ENCODE data around the gene SYT9.
"Not testable (repeated sequence)": the region's sequence is repeated elsewhere in the genome, so short reads cannot be mapped to it uniquely, and the experiment has no call there.

Gene SYT9

DNA sequence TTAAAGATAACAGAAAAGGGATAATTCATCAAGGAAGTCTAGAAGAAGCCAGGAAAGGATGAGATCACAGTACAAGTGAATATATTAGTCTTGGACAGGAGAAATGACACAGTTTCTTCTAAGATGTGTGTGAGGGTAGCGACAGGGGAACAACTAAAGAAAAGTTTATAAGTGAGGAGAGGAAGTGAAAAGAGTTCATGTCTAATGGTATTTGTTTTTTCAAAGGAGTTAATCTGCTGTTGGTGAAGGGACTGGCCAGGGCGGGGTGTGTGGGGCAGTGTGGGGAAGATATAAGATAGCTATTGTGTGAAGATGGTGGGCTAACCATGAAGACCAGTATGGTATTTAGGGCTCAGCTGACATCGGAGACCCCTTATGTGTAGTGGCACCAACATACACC is 254.5 kb downstream of the SYT9 start:
- no peak for DNase-seq (ENCODE audit: low spot score)

DNA sequence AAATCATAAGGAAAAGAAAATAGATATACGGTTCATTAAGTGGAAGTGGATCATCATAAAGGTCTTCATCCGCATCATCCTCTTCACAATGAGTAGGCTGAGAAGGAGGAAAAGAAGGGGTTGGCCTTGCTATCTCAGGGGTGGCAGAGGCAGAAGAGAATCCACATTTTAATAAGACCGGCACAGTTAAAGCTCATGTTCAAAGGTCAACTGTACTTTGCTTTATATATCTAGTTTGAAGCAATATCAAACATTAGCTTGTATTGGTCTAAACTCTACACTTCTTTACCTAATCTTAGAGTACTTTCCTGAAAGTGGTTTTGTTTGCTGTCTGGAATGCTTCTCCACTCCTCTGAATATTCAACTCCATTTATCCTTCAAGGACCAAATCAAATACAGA is 256.4 kb downstream of the SYT9 start:
- no peak for DNase-seq (ENCODE audit: low spot score)

DNA sequence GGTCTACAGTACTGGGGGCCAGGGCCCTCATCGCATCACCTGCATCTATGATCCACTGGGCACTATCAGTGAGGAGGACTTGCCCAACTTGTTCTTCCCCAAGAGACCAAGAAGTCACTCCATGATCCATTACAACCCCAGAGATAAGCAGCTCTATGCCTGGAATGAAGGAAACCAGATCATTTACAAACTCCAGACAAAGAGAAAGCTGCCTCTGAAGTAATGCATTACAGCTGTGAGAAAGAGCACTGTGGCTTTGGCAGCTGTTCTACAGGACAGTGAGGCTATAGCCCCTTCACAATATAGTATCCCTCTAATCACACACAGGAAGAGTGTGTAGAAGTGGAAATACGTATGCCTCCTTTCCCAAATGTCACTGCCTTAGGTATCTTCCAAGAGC is 258.3 kb downstream of the SYT9 start:
- DNase-seq (ENCODE audit: low spot score) = no peak

DNA sequence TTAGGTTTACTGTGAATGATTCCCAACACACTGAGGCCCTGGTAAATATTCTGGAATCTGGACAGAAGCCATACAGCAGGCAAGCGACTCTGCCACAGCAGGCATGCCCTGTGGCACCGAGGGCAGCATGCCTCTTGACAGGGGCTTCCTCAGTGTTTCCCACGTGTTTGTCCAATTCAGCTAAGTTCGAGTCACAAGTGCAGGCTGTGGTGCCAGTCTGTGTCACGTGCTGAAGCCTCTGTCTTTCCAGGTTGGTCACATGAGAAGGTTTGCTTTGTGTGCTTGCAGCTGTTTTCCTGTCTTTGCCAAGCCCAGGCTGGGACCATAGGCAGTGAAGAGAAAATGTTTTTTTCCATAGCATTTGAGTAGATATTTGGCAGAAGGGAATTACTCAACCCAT is 259.7 kb downstream of the SYT9 start:
- no peak for DNase-seq (ENCODE audit: low spot score)

DNA sequence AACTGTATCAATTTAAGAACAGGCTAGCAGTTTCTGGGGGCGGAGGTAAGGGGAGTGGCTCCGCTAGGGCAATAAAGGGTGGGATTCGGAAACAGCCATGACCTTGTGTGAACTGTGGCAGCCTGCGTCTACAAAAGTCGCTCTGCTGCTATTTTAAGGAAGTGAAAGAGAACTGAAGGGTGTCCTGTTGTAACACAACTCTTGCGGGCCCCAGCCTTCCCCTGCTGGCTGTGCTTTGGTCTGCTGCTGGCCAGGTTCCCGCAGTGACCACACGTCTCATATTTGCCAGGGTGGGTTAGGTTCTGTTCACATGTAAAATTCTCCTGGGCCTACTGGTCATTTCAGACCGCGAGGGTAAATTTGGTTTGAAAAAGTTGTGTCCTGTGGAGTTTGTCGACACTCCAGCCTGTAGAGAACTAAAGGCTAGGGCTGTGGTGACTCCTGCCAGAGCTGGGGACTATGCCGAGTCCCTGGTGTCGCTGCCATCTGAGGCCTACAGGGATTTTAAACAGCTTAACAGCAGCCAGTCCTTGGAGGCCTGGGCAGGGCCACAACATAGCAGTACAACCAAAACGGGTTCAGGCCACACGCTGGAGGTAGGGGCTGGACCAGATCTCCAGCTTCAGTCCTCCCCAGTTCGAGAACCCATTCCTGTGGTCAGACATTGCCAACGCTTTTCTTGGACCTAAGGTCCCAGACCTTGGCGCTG is 261.0 kb downstream of the SYT9 start:
- DNase-seq (ENCODE audit: low spot score) = no peak

DNA sequence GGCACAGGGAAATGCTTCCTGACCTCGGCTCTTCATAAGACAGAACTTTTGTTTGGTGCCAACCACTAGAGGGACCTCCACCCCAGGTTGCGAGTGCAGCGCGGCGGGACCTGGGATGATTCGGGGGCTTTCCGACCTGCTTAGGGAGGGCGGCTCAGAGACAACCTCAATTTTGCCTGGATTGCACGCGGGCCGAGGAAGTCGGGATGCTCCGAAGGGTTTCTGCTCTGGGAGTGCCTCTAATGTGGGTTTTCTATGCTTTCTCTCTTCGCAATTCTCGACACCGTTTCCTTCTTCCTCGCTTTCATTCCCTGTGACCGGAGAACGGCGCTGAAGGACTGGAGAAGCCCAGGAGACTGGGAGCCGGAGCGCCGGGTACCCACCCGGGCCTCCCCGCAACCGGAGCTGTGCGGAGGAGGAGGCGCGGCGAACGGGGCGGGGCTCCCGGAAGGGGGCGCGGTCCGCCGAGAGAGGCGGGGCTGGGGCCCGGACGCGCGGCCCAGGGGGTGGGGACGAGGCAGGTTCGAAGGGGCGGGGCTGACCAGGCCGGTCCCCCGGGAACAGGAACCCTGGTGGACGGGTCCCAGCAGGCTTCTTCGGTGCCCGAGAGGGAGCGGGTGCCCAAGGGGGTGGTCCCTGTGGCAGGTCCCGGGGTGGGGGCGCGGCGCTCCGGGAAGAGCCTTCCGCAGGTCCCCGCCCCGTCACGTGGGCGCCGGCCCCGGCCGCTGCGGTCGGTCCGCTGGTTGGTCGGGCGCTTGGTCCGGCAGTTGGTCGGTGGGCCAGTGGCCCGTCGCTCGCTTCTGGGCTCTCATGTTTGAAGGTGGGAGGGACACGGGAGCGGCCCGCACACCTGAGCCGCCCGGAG is 261.8 kb downstream of the SYT9 start, which contains the start of gene PPFIBP2:
PPFIBP2 (plus strand) TSS at position 766 of the 865 bp plus-strand sequence. CDS start 35,477 bp downstream, outside the sequence.
- peak; percentile 88 for DNase-seq (ENCODE audit: low spot score)

DNA sequence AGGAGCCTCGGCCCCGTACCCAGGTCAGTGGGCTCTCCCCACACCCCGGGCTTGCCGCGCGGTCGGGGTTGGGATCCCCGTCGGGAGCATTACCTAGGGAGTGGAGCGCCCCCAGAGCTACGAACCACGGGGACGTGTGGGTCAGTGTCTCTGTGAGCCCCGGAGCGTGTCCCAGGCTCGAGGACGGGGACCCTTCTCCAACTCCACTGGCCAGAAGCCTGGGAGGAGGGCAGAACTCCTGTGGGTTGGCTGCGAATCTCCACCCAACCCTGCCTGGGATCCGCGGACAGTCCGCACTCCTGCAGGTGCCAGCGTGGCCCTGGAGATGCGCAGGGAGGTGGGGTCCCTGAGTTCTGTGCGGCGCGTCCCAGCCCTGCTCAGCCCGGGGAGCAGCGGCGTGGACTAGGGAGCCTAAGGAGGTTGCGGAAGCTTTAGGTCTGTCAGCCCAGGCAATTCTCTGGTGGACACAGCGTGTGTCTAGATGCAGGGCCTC is 262.4 kb downstream of the SYT9 start:
- peak; percentile 52 for DNase-seq (ENCODE audit: low spot score)

DNA sequence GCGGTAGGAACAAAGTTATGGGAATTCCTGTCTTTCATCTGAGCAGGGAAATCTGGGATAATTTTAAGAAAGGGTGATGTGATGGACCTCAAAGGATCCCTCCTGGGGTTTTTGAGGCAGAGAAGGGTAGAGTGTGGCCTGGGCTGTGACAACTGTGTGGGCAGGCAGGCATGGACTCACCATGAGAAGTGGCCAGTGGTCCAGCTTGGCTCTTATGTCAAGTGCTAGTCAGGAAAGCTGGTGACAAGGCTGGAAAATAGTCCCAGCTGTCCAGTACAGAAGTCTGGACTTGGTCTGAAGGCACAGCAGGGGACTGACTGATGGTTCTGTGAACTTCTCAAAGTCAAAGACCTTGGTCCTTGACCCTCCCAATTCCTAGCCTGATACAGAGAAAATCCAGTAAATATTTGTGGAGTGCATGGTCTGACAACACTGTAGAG is 263.8 kb downstream of the SYT9 start:
- DNase-seq (ENCODE audit: low spot score) = no peak

DNA sequence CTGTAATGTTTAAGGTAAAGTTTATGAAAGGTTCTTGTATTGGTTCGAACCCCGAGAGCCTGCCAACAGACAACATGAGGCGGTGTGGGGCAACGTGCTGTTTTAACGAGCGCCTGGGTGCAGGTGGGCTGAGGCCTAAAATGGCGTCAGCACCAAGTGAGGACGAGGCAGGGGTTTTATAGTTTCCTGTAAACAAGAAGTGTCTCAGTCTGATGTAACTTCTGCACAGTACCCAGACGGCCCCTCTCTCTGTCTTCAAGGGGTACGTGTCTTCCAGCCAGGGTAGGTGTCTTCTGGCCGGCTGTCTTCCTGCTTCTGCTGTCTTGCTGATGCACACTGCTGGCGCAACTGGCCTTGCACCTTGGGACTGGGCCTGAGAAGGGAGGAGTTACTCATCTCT is 264.8 kb downstream of the SYT9 start:
- no peak for DNase-seq (ENCODE audit: low spot score)

DNA sequence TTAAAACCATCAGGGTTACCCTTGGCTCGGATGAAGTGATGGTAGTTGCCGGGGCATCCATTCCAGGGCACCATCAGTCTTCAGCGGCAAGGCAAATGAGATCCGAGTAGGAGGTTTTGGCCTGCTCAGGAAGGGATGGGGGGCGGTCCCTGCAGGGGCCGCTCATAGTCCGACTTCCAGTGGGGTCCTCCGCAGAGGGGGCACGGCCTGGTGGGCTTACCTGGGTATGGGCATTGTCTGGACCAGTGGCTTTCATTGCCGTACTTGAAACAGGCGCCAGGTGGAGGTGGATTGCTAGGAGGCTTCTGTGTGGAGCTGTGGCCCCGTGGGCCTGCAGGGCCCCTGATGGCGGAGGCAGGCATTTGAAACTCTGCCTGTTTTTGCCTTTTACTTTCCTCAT is 266.0 kb downstream of the SYT9 start:
- not testable (repeated sequence) for DNase-seq (ENCODE audit: low spot score)

Measured in D341Med (cell line).